ENCODE data around the gene HYAL1. TPM values are rescaled to one million over a fixed set of nuclear protein-coding genes. Genes with fewer than 3 reads are reported as not detected.
A peak's percentile ranks its signal among the peaks of the same experiment; 100 is the strongest.

HYAL1 gene
- total RNA-seq, 4 donors from 2014 or later: 19.5 to 31.0 (median 27.4) TPM

GRCh38 chr3:50341996-50342650, 38.7 kb upstream of the HYAL1 start:
- 79% methylated on average over 10 of the region's 13 CpGs for WGBS
- DNase-seq (ENCODE audit: low spot score in 2 of 2): no peak
- Histone ChIP-seq H3K4me3 (peak overlapping the region; percentile 73), H3K9me3 (no peaks in the 10 kb centered on the region), H3K36me3 (no peaks in the 10 kb centered on the region), H3K27me3 (no peaks in the 10 kb centered on the region), H3K4me1 (peaks cover 68% of the 10 kb centered on the region), H3K27ac (no peak overlapping the region)
- TF ChIP-seq EP300 (IDR thresholded peaks at IDR 0.05) (no peak), CTCF (IDR thresholded peaks at IDR 0.05) (no peak), POLR2A (IDR thresholded peaks at IDR 0.05) (no peak), POLR2AphosphoS5 (IDR thresholded peaks at IDR 0.05) (no peak)

- H3K36me3 ChIP-seq: no peaks in the 10 kb centered on the region
- H3K9me3 ChIP-seq: no peaks in the 10 kb centered on the region
- no peak for TF ChIP-seq POLR2AphosphoS5 (IDR thresholded peaks at IDR 0.05)
- no peak for TF ChIP-seq EP300 (IDR thresholded peaks at IDR 0.05)
- TF ChIP-seq POLR2A (IDR thresholded peaks at IDR 0.05): no peak
- TF ChIP-seq CTCF (IDR thresholded peaks at IDR 0.05): no peak
- peaks cover 68% of the 10 kb centered on the region for H3K4me1 ChIP-seq
- H3K27me3 ChIP-seq: no peaks in the 10 kb centered on the region
- H3K27ac ChIP-seq: peak overlapping the region; percentile 94
- no peak for DNase-seq (ENCODE audit: low spot score in 2 of 2)
- 83% methylated on average over 5 of the region's 9 CpGs for WGBS
- peak overlapping the region; percentile 73 for H3K4me3 ChIP-seq
These were observed 38.2 kb upstream of the HYAL1 start for GRCh38 chr3:50341537-50341936.

GRCh38 chr3:50340448-50341329, 37.3 kb upstream of the HYAL1 start, which contains the start of gene RASSF1:
RASSF1 (minus strand) TSS chr3:50340836; CDS start chr3:50340805, 31 bp downstream.
- 6% methylated on average over 26 of the region's 85 CpGs for WGBS
- H3K4me1 ChIP-seq: peaks cover 70% of the 10 kb centered on the region

GRCh38 chr3:50340147-50340447, 36.7 kb upstream of the HYAL1 start:
- Histone ChIP-seq H3K27ac (peak overlapping the region; percentile 94), H3K9me3 (no peaks in the 10 kb centered on the region), H3K27me3 (no peaks in the 10 kb centered on the region), H3K4me3 (peak overlapping the region; percentile 73), H3K4me1 (peaks cover 70% of the 10 kb centered on the region), H3K36me3 (no peaks in the 10 kb centered on the region)
- DNase-seq (ENCODE audit: low spot score in 2 of 2): no peak
- no peak for TF ChIP-seq CTCF (IDR thresholded peaks at IDR 0.05)
- TF ChIP-seq EP300 (IDR thresholded peaks at IDR 0.05): no peak
- no peak for TF ChIP-seq POLR2A (IDR thresholded peaks at IDR 0.05)
- 12% methylated on average over 9 of the region's 9 CpGs for WGBS

More at GRCh38 chr3:50340448-50341329, 37.3 kb upstream of the HYAL1 start, which contains the start of gene RASSF1:
- DNase-seq (ENCODE audit: low spot score in 2 of 2): peak in 1 of 2 donors; percentile 92
- H3K36me3 ChIP-seq: no peaks in the 10 kb centered on the region
- no peaks in the 10 kb centered on the region for H3K9me3 ChIP-seq
- TF ChIP-seq POLR2AphosphoS5 (IDR thresholded peaks at IDR 0.05): peak in 2 of 3 donors; percentile 22 to 67
- peak in 1 of 2 donors; percentile 45 for TF ChIP-seq POLR2A (IDR thresholded peaks at IDR 0.05)
- no peak for TF ChIP-seq CTCF (IDR thresholded peaks at IDR 0.05)
- no peak for TF ChIP-seq EP300 (IDR thresholded peaks at IDR 0.05)
- H3K27me3 ChIP-seq: no peaks in the 10 kb centered on the region
- peak within 1 kb of the TSS; percentile 94 for H3K27ac ChIP-seq
- H3K4me3 ChIP-seq: peak within 1 kb of the TSS; percentile 73
